ENCODE measurements around the gene AHCY.

Gene AHCY

DNA sequence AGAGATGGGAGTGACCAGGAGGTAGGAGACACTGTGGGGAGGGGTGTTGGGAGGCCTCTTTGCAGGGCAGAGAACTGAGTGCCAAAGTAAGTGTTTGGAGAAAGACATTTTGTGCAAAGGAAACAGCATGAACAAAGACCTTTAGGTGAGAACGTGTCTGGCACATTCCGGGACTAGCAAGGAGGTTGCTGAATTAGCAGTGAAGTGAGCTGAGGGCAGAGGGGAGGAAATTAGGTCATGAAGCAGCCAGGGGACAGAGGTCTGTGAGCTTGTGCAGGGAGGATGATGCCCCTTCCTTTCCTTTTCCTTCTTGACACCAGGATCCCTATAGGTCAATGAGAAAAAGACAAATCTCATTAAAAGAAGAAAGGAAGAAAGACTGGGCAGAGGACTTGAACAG is 21.4 kb upstream of the AHCY start:
- DNase-seq (ENCODE audit: low read depth in 3 of 3, low spot score in 1 of 3): no peak

GRCh38 chr20:34322267-34323105 is 19.3 kb upstream of the AHCY start:
- DNase-seq (ENCODE audit: low read depth in 3 of 3, low spot score in 1 of 3): no peak

DNA sequence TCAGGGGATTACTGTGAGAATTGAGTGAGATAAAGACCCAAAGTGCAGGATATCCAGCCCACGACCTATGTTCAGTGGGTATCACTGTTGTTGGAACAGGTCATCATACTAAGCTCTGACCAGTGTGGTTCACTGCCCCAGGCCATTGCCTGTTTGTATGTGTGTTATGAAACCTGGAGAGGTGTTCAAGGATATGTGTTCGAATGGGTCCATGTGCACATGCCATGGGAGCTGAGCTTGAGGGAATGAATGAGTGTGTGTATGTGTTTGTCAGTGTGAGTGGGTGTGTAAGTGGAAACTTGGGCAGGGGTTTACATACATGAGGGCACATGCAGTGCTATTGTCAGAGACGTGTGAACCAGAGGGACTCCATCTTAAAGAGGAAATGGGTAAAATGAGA is 17.7 kb upstream of the AHCY start:
- no peak for DNase-seq (ENCODE audit: low read depth in 3 of 3, low spot score in 1 of 3)

DNA sequence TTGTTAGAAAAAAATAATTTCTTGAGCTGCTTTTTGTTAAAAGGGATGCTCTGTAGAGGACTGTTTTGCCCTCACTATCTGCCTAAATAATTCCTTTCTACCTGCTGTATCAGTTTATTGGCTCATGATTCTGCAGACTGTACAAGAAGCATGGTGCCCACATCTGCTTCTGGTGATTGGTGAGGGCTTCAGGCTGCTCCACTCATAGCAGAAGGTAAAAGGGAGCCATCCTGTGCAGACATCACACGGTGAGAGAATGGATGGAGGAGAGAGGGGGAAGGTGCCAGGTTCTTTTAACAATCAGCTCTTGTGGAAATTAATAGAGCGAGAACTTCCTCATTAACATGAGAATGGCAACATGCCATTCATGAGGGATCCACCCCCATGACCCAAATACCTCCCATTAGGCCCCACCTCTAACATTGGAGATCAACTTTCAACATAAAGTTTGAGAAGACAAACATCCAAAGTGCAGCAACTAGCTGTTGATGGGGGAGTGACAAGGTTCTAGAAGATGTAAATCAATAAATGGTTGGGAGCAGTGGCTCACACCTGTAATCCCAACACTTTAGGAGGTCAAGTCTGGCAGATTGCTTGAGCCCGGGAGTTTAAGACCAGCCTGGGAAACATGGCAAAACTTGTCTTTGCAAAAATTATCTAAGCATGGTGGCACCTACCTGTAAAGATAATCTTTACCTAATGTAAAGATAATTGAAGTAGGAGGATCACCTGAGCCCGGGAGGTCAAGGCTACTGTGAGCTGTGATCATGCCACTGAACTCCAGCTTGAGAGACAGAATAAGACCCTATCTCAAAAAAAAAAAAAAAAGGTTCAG is 15.7 kb upstream of the AHCY start:
- no peak for DNase-seq (ENCODE audit: low read depth in 3 of 3, low spot score in 1 of 3)

DNA sequence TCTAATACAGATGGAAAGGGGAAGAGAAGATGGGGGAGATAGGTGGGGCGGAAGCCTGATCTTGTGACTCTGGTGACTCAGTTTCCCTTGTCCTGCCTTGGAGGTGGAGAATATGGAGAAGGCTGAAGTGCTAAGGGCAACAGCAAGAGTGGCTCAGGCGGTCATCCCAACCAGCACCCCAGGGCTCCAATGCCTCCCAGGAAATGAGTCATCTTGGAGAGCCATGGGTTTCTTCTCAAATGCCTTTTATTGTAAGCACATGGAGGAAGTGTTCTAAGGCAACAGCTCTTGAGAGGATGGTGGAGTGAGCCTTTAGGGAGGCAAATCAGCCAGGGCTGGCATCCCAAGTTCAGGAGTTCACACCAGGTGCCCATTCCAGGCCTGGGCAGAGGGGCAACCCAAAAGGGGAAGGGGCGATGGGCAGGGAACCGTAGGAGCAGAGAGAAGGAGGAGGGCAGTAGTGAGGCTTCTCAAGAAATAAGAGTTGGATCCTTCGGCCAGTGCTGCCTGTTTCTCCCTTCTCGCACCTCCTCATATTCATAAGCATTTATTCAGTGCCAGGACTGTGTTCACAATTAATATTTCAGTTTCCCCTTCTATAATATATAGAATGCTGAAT is 13.2 kb upstream of the AHCY start:
- DNase-seq (ENCODE audit: low read depth in 3 of 3, low spot score in 1 of 3): no peak

DNA sequence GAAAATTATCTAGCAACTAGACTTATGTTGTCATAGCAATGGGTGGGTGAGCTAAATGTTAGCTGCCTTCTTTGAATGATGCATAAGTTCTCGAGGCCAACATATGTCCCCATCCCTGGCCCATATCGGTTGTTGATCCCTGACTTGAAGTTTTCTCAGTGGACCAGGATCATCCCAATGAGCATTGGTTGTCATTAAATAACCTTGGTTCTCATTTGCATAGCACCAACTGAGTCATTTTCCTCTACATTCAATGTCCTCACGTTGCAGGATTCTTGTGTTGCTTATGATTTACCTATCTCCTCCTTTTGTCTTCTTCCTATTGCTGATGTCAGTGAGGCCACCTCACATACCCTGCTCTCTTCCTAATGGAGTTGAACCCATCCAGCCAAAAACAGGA is 12.1 kb upstream of the AHCY start:
- no peak for DNase-seq (ENCODE audit: low read depth in 3 of 3, low spot score in 1 of 3)

- peak; percentile 62 to 77 (median 73) for DNase-seq (ENCODE audit: low read depth in 3 of 3, low spot score in 1 of 3)
Observed at GRCh38 chr20:34312544-34313217, 9.5 kb upstream of the AHCY start.

DNA sequence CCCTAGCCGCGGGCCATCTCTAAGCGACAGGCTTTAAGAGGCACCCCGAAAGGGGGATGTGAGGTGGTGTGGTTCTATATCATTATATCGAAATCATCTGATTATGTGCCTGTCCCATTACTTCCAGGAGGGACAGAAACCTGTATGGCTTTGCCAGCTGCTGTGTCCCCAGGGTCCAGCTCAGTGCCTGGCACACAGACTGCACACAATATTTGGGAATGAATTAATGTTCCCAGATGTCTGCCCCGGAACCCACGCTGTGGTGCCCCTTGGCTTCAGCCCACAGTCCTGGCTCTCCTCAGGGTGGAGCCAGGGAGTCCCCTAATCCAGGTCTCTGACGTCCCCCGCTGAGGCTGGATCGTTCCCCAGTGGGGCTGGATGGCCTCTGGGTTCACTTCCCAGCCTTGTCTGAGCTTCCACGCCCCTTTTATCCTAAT is 8.9 kb upstream of the AHCY start:
- no peak for DNase-seq (ENCODE audit: low read depth in 3 of 3, low spot score in 1 of 3)

GRCh38 chr20:34311118-34312023 is 8.2 kb upstream of the AHCY start:
- no peak for DNase-seq (ENCODE audit: low read depth in 3 of 3, low spot score in 1 of 3)

DNA sequence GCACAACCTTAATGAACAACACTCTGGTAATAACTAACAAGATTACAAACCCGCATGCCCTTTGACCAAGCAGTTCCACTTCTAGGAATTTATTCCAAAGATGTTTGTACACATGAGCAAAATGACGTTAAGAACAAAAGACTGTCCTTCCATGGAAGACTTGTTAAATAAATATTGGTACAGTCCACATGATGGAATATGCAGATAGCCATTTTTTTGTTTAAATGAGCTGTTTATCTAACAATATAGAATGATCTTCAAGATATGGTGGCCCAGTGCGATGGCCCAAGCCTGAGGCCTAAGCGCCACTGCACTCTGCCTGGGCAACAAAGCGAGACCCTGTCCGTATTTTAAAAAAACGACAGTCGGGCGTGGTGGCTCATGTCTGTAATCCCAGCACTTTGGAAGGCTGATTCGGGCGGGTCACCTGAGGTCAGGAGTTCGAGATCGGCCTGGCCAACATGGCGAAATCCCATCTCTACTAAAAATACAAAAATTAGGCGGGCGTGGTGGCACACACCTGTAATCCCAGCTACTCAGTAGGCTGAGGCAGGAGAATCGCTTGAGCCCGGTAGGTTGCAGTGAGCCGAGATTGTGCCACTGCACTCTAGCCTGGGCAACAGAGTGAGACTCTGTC is 7.4 kb upstream of the AHCY start:
- DNase-seq (ENCODE audit: low read depth in 3 of 3, low spot score in 1 of 3): no peak

GRCh38 chr20:34309691-34310090 is 6.5 kb upstream of the AHCY start:
- DNase-seq (ENCODE audit: low read depth in 3 of 3, low spot score in 1 of 3): no peak

GRCh38 chr20:34305333-34306230 is 2.4 kb upstream of the AHCY start:
- no peak for DNase-seq (ENCODE audit: low read depth in 3 of 3, low spot score in 1 of 3)

GRCh38 chr20:34302312-34302722 is 838 bp downstream of the AHCY start:
- DNase-seq (ENCODE audit: low read depth in 3 of 3, low spot score in 1 of 3): no peak

DNA sequence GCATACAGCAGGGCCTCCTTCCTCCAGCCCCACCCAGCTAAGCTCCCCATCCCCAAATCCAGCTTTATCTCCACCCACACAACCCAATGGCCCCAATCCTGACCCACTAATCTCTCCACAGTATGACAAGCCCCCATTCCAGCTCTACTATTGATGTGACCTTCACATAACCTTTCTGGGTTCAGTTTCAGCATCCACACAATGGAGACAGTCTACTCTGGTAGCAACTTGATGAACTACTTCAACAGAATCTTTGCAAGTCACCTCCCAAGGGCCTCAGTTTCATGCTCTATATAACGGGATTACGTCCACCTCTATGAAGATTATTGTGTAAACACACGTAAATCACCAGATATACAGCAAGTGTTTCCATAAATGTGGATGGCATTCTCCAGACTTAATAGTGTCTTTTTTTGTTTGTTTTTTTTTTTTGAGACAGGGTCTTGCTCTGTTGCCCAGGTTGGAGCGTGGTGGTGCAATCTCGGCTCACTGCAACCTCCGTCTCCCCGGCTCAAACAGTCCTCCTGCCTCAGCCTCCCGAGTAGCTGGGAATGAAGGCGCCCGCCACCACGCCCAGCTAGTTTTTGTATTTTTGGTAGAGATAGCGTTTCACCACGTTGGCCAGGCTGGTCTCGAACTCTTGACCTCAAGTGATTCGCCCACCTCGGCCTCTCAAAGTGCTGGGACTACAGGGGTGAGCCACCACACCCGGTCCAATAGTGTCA is 1.4 kb downstream of the AHCY start:
- DNase-seq (ENCODE audit: low read depth in 3 of 3, low spot score in 1 of 3): no peak

DNA sequence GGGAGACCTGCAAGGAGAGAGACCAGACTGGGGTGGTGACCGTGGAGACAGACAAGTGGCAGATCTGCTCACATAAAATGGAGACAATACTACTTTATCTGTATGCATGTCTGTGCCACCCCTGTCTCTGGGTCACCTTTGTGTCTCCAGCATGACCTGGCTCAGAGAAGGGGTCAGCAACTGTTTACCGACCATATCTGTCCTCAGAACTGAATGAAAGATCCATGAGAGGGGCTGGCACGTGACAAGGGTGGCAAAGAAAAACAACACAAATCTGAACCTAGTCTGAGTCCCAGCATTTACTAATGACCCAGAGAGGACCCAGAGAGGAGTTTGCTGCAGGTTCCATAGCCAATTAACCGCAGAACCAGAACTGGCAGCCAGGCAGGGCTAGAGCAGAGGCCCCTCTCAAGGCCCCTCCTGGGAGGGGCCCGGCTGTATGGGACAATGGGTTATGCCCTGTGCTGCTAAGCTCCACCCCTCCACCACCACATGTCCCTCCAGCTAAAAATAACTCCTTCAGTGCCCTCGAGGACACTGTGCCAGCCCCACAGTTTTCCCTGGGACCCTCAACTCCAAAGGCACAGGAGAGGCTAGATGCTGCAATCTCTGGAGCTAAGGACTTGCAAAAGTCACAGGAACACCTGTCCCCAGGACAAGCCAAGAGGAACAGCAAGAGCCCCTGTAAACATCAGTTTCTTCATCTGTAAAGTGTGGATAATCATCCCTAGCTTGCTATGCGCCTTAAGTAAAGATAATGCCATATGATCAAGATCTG is 2.2 kb downstream of the AHCY start:
- no peak for DNase-seq (ENCODE audit: low read depth in 3 of 3, low spot score in 1 of 3)

GRCh38 chr20:34300256-34300806 is 2.8 kb downstream of the AHCY start:
- no peak for DNase-seq (ENCODE audit: low read depth in 3 of 3, low spot score in 1 of 3)
